ENCODE data around the gene MYLK.

MYLK gene

DNA sequence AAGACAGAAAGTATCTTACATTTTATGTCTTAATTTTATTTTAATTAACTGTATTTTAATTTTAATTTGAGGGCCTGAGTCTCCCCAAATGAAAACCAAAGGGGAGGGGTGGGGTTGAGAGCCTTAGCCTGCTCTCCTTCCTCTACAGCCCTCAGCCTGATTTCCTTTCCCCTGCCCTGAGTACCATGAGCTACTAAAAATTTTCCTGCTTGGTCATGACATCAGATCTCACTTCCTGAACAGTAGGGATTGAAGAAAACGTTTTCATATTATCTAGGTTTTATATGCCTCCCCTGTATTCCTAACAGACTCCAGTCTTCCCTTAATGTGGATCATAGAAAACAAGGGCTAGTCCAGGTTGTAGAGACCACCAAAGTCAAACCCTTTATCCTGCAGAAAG, 133.9 kb downstream of the MYLK start:
- no peak overlapping the region for H3K27ac ChIP-seq

DNA sequence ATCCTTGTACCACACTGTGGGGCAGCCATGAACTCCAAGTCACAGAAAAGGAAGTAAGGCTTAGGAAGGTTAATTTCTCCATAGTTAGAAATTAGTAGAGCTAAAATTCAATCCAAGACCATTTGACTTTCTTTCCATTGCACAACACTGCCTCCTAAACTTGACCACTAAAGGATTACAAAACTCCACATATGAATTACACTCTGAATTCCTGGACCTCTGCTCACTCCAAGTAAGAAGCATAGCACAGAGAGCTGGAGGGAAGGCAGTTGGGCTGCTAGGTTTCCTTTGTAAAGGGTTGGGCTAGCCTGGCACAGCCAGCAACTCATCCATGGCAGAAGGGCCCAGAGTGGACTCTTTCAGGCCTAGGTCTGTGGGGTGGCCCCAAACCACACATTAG, 134.4 kb downstream of the MYLK start:
- Histone ChIP-seq H3K9me3 (no peaks in the 10 kb centered on the region), H3K27ac (no peak overlapping the region), H3K27me3 (no peaks in the 10 kb centered on the region), H3K4me3 (ENCODE audit: low read depth in 1 of 2, low read length in 1 of 2) (no peak overlapping the region), H3K36me3 (no peaks in the 10 kb centered on the region), H3K4me1 (ENCODE audit: control insufficient read depth in 1 of 2, insufficient read depth in 1 of 2, low read depth in 1 of 2, low read length in 1 of 2) (no peaks in the 10 kb centered on the region)
- TF ChIP-seq, protein P1, sequence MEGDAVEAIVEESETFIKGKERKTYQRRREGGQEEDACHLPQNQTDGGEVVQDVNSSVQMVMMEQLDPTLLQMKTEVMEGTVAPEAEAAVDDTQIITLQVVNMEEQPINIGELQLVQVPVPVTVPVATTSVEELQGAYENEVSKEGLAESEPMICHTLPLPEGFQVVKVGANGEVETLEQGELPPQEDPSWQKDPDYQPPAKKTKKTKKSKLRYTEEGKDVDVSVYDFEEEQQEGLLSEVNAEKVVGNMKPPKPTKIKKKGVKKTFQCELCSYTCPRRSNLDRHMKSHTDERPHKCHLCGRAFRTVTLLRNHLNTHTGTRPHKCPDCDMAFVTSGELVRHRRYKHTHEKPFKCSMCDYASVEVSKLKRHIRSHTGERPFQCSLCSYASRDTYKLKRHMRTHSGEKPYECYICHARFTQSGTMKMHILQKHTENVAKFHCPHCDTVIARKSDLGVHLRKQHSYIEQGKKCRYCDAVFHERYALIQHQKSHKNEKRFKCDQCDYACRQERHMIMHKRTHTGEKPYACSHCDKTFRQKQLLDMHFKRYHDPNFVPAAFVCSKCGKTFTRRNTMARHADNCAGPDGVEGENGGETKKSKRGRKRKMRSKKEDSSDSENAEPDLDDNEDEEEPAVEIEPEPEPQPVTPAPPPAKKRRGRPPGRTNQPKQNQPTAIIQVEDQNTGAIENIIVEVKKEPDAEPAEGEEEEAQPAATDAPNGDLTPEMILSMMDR (IDR thresholded peaks at IDR 0.05) = no peak

More for the DNA sequence above, 133.9 kb downstream of the MYLK start:
- H3K9me3 ChIP-seq = no peaks in the 10 kb centered on the region
- H3K4me3 ChIP-seq (ENCODE audit: low read depth in 1 of 2, low read length in 1 of 2) = no peak overlapping the region
- no peaks in the 10 kb centered on the region for H3K27me3 ChIP-seq
- H3K4me1 ChIP-seq (ENCODE audit: control insufficient read depth in 1 of 2, insufficient read depth in 1 of 2, low read depth in 1 of 2, low read length in 1 of 2) = no peaks in the 10 kb centered on the region
- no peaks in the 10 kb centered on the region for H3K36me3 ChIP-seq
- TF ChIP-seq, protein P1 (IDR thresholded peaks at IDR 0.05) = no peak

DNA sequence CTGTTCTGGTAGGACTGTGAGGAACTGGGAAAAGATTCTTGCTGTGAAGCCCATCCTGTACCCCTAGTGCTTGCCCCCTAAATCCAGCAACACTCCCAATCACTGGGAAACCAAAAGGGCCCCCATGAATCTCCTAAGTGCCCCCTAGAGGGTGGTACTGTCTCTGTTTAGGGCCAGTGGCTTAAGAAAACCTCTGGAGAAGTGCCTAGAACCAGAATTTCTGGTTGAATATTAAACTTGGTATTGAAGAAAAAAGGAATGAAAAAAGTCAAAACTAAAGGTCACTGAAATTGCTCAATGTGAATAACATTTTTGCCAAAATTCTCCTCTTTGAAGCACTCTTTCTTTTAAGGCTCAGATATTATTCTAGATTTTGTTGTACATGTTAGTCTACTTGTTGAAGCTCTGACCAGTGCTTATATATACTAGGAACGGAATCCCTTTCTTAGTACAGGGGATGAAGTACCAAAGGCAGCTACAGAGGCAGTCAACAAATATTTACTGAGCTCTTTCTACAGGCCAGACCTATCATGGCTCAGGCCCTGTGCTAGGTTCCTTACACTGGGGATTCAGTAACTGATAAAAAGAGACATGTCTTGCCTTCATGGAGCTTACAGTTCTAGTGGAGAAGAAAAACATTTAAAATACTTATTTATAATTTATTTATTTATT, 138.8 kb downstream of the MYLK start:
- no peaks in the 10 kb centered on the region for H3K27me3 ChIP-seq
- TF ChIP-seq, protein P1 (IDR thresholded peaks at IDR 0.05) = no peak
- H3K27ac ChIP-seq = no peak overlapping the region
- no peak overlapping the region for H3K4me3 ChIP-seq (ENCODE audit: low read depth in 1 of 2, low read length in 1 of 2)
- no peaks in the 10 kb centered on the region for H3K9me3 ChIP-seq
- H3K4me1 ChIP-seq (ENCODE audit: control insufficient read depth in 1 of 2, insufficient read depth in 1 of 2, low read depth in 1 of 2, low read length in 1 of 2) = no peaks in the 10 kb centered on the region
- H3K36me3 ChIP-seq = no peaks in the 10 kb centered on the region

DNA sequence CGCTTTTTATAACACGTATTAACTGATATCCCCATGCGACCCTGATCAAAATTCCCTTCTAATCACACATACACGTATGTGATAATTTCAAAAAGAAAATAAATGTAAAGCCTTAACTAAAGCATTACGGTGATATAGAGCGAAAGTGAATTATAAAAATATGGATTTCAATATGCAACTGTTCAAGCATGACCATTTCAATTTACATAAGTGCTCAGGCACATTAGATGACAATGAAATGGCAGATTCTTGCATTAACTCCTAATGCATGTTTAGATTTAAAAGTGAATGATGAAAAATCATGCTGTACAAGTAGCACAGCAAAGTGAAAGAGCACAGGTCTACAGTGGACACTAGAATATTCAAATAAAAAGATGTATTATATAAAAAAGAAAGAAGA, 140.1 kb downstream of the MYLK start:
- Histone ChIP-seq H3K27me3 (no peaks in the 10 kb centered on the region), H3K27ac (no peak overlapping the region), H3K36me3 (no peaks in the 10 kb centered on the region), H3K9me3 (no peaks in the 10 kb centered on the region), H3K4me3 (ENCODE audit: low read depth in 1 of 2, low read length in 1 of 2) (no peak overlapping the region), H3K4me1 (ENCODE audit: control insufficient read depth in 1 of 2, insufficient read depth in 1 of 2, low read depth in 1 of 2, low read length in 1 of 2) (no peaks in the 10 kb centered on the region)
- TF ChIP-seq, protein P1 (IDR thresholded peaks at IDR 0.05) = no peak

DNA sequence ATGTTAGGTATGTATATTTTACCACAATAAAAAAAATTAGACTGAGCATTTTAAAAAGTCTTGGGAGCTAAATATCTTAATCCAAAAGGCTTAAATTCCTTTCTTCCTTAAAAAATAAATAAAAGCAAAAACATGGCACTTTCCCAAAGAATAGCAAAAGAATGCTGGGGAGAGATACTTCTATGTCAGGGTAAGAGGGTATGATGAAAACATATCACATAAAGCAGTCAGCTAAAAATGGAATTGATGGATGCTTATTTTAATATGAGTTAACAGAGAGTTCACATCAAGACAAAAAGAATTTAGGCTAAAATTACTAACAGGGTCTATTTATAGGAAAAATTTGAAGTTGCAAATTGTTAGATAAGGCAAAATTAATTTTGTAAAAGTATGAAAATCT, 141.0 kb downstream of the MYLK start:
- Histone ChIP-seq H3K4me3 (ENCODE audit: low read depth in 1 of 2, low read length in 1 of 2) (no peak overlapping the region), H3K36me3 (no peaks in the 10 kb centered on the region), H3K27me3 (no peaks in the 10 kb centered on the region), H3K4me1 (ENCODE audit: control insufficient read depth in 1 of 2, insufficient read depth in 1 of 2, low read depth in 1 of 2, low read length in 1 of 2) (no peaks in the 10 kb centered on the region), H3K9me3 (no peaks in the 10 kb centered on the region), H3K27ac (no peak overlapping the region)
- TF ChIP-seq, protein P1 (IDR thresholded peaks at IDR 0.05) = no peak
